NCI-H69 (cell line): ENCODE results near the gene ZNF202.
"Not testable (repeated sequence)": the region's sequence is repeated elsewhere in the genome, so short reads cannot be mapped to it uniquely, and the experiment has no call there.

Source experiments
- DNase-seq: peaks from one replicate; lab custom pipeline; 2025; lab: John Stamatoyannopoulos, UW

Gene ZNF202

GRCh38 chr11:123741159-123742030, at the start of gene ZNF202:
TSS of gene ZNF202 (minus strand) at chr11:123741660. CDS start at chr11:123730888, 10,772 bp downstream.
- DNase-seq: peak; percentile 97

- no peak for DNase-seq
Measured at GRCh38 chr11:123783536-123783935, 42.1 kb upstream of the ZNF202 start.

GRCh38 chr11:123778511-123778910, 37.1 kb upstream of the ZNF202 start:
- DNase-seq: no peak

- DNase-seq: no peak
Measured at GRCh38 chr11:123775715-123776549, 34.5 kb upstream of the ZNF202 start.

GRCh38 chr11:123775289-123775688, 33.8 kb upstream of the ZNF202 start:
- no peak for DNase-seq

- no peak for DNase-seq
Measured at GRCh38 chr11:123773959-123774358, 32.5 kb upstream of the ZNF202 start.

- DNase-seq: no peak
Measured at GRCh38 chr11:123773026-123773425, 31.6 kb upstream of the ZNF202 start.

- DNase-seq: no peak
Measured at GRCh38 chr11:123771664-123772063, 30.2 kb upstream of the ZNF202 start.

- no peak for DNase-seq
Measured at GRCh38 chr11:123770712-123771111, 29.3 kb upstream of the ZNF202 start.

GRCh38 chr11:123765601-123766000, 24.1 kb upstream of the ZNF202 start:
- DNase-seq: no peak

- DNase-seq: no peak
Measured at GRCh38 chr11:123762422-123762821, 21.0 kb upstream of the ZNF202 start.

GRCh38 chr11:123760894-123761293, 19.4 kb upstream of the ZNF202 start:
- no peak for DNase-seq

GRCh38 chr11:123757976-123758375, 16.5 kb upstream of the ZNF202 start:
- no peak for DNase-seq

GRCh38 chr11:123755813-123756212, 14.4 kb upstream of the ZNF202 start:
- no peak for DNase-seq

GRCh38 chr11:123755344-123755743, 13.9 kb upstream of the ZNF202 start:
- DNase-seq: no peak

- DNase-seq: no peak
Measured at GRCh38 chr11:123754101-123754568, 12.7 kb upstream of the ZNF202 start, which contains the start of gene OR6X1. TSS of gene OR6X1 (minus strand) at chr11:123754518. CDS start at chr11:123754518, 0 bp downstream.

- DNase-seq: no peak
Measured at GRCh38 chr11:123753110-123753509, 11.7 kb upstream of the ZNF202 start.

- DNase-seq: no peak
Measured at GRCh38 chr11:123751781-123752180, 10.3 kb upstream of the ZNF202 start.

GRCh38 chr11:123748349-123748748, 6.9 kb upstream of the ZNF202 start:
- DNase-seq: not testable (repeated sequence)

GRCh38 chr11:123745764-123746451, 4.4 kb upstream of the ZNF202 start:
- DNase-seq: no peak

GRCh38 chr11:123742724-123743120, 1.3 kb upstream of the ZNF202 start:
- DNase-seq: no peak
